Measurements from ENCODE around the gene WWC2.

DNA sequence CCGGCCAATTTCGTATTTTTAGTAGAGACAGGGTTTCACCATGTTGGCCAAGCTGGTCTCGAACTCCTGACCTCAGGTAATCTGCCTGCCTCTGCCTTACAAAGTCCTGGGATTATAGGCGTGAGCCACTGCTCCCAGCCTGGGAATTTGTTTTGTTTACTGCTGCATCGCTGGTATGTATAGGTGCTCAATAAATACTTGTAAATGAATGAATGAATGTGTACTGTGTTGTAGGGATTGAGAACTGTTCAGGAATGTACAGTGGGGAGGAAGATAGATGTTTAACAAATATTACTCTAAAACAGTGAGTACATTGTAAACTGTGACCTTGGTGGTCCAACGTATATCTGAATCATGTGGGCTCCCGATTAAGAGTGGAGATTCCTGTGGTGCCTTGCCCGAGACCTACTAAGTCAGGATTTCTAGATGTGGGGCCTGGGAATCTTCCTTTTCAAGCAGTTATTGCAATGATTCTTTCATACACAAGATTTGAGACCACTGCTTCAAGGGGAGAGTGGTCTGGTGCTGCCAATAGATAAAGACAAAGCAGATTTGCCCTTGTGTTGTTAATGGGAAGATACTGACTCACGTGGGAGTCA lies 41.0 kb downstream of the WWC2 start:
- TF ChIP-seq, protein P1, sequence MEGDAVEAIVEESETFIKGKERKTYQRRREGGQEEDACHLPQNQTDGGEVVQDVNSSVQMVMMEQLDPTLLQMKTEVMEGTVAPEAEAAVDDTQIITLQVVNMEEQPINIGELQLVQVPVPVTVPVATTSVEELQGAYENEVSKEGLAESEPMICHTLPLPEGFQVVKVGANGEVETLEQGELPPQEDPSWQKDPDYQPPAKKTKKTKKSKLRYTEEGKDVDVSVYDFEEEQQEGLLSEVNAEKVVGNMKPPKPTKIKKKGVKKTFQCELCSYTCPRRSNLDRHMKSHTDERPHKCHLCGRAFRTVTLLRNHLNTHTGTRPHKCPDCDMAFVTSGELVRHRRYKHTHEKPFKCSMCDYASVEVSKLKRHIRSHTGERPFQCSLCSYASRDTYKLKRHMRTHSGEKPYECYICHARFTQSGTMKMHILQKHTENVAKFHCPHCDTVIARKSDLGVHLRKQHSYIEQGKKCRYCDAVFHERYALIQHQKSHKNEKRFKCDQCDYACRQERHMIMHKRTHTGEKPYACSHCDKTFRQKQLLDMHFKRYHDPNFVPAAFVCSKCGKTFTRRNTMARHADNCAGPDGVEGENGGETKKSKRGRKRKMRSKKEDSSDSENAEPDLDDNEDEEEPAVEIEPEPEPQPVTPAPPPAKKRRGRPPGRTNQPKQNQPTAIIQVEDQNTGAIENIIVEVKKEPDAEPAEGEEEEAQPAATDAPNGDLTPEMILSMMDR (IDR thresholded peaks at IDR 0.05) = no peak
- no peak for TF ChIP-seq POLR2A (IDR thresholded peaks at IDR 0.05)
